Glomerular visceral epithelial cell (primary cell): ENCODE results near the gene DENND11.
"Not testable (repeated sequence)": the region's sequence is repeated elsewhere in the genome, so short reads cannot be mapped to it uniquely, and the experiment has no call there.

ENCODE experiments used
- DNase-seq: peaks from one replicate; pipeline ENCODE4 v3.0.0-alpha.2; 2016; ENCODE audit errors: extremely low spot score

DENND11 gene

GRCh38 chr7:141706239-141707064 is 4.5 kb upstream of the DENND11 start:
- no peak for DNase-seq

- DNase-seq: no peak
Measured at GRCh38 chr7:141704741-141705140, 2.8 kb upstream of the DENND11 start.

GRCh38 chr7:141704112-141704511 is 2.1 kb upstream of the DENND11 start:
- DNase-seq: no peak

- DNase-seq: no peak
Measured at GRCh38 chr7:141702892-141703291, 926 bp upstream of the DENND11 start.

- DNase-seq: peak; percentile 40
Measured at GRCh38 chr7:141701489-141702046, 398 bp downstream of the DENND11 start.

- DNase-seq: no peak
Measured at GRCh38 chr7:141700848-141701371, 1.1 kb downstream of the DENND11 start.

- no peak for DNase-seq
Measured at GRCh38 chr7:141700296-141700847, 1.6 kb downstream of the DENND11 start.

GRCh38 chr7:141699860-141700259 is 2.1 kb downstream of the DENND11 start:
- DNase-seq: no peak

GRCh38 chr7:141698247-141699015 is 3.5 kb downstream of the DENND11 start:
- no peak for DNase-seq

GRCh38 chr7:141697211-141697871 is 4.6 kb downstream of the DENND11 start:
- peak; percentile 86 for DNase-seq

- DNase-seq: no peak
Measured at GRCh38 chr7:141696348-141696747, 5.6 kb downstream of the DENND11 start.

- DNase-seq: peak; percentile 31
Measured at GRCh38 chr7:141695803-141696289, 6.1 kb downstream of the DENND11 start.

- DNase-seq: no peak
Measured at GRCh38 chr7:141693082-141693481, 8.9 kb downstream of the DENND11 start.

GRCh38 chr7:141691961-141692360 is 10.0 kb downstream of the DENND11 start:
- no peak for DNase-seq

- no peak for DNase-seq
Measured at GRCh38 chr7:141691540-141691939, 10.4 kb downstream of the DENND11 start.

- DNase-seq: not testable (repeated sequence)
Measured at GRCh38 chr7:141689072-141689825, 12.7 kb downstream of the DENND11 start.

- no peak for DNase-seq
Measured at GRCh38 chr7:141688043-141688442, 13.9 kb downstream of the DENND11 start.

GRCh38 chr7:141686670-141687069 is 15.3 kb downstream of the DENND11 start:
- no peak for DNase-seq

GRCh38 chr7:141686074-141686473 is 15.9 kb downstream of the DENND11 start:
- no peak for DNase-seq

GRCh38 chr7:141685285-141686023 is 16.5 kb downstream of the DENND11 start:
- peak; percentile 39 for DNase-seq
